Sigmoid colon (tissue), 4 donors: ENCODE measurements around the gene SOWAHA.

Source experiments
- CTCF ChIP-seq, 4 experiments: fragments of 450-650 bp in 3 of 4; fragments of 200-600 bp in 1 of 4; IDR thresholded peaks; one replicate each; pipeline ENCODE4 v1.5.1; 2016 to 2019; ENCODE audit warnings: antibody characterized with exemption in 4 of 4, mild to moderate bottlenecking in 3 of 4, moderate library complexity in 2 of 4
- POLR2AphosphoS5 ChIP-seq, 4 donors: sonication (generic); formaldehyde crosslinking; IDR thresholded peaks; one replicate each; pipeline ENCODE4 v1.6.1; 2017; ENCODE audit warnings: antibody characterized with exemption in 4 of 4

- TF ChIP-seq CTCF (IDR thresholded peaks at IDR 0.05) (no peak), POLR2AphosphoS5 (IDR thresholded peaks at IDR 0.05) (no peak)
These were observed 42.9 kb downstream of the SOWAHA start for GRCh38 chr5:132856011-132856410.
